Body of pancreas (tissue), 4 donors: ENCODE measurements around the gene MBD2. TPM values are rescaled to one million over a fixed set of nuclear protein-coding genes. Genes with fewer than 3 reads are reported as not detected.

Experiments
- ATAC-seq: fragments of 150-250 bp; one replicate; pipeline ENCODE4 v1.9.1; 2016
- DNase-seq, 4 donors: peaks; one replicate each; pipeline ENCODE4 v3.0.0-alpha.2; 2019
- H3K27ac ChIP-seq, 4 donors: fragments of 200-600 bp; sonication (generic); 1 replicate in 3 of 4; 2 replicates in 1 of 4; pipeline versions ENCODE4 v1.5.1 to v1.6.1; 2016 to 2019; ENCODE audit warnings: mild to moderate bottlenecking in 1 of 4, mixed read lengths in 1 of 4, moderate library complexity in 1 of 4
- H3K27me3 ChIP-seq, 2 donors: fragments of 200-600 bp; sonication (generic); one replicate each; pipeline ENCODE4 v1.6.0; 2016; ENCODE audit warnings: mild to moderate bottlenecking in 1 of 2
- H3K36me3 ChIP-seq, 2 donors: fragments of 200-600 bp; sonication (generic); replicated peaks in 1 of 2; 2 replicates each; pipeline ENCODE4 v1.5.1; 2016; ENCODE audit warnings: low read depth in 2 of 2; ENCODE audit not compliant: insufficient read depth in 1 of 2
- H3K4me1 ChIP-seq: fragments of 200-600 bp; sonication (generic); one replicate; pipeline ENCODE4 v1.6.0; 2016
- H3K4me3 ChIP-seq, 2 donors: fragments of 200-600 bp; sonication (generic); 1 replicate in 1 of 2; 2 replicates in 1 of 2; pipeline ENCODE4 v1.5.1; 2016 to 2019
- H3K9me3 ChIP-seq, 3 donors: fragments of 200-600 bp; sonication (generic); 1 replicate in 2 of 3; 2 replicates in 1 of 3; pipeline ENCODE4 v1.5.1; 2016
- POLR2A ChIP-seq, 3 donors: fragments of 450-650 bp; IDR thresholded peaks; one replicate each; pipeline ENCODE4 v1.6.1; 2016; ENCODE audit warnings: antibody characterized with exemption in 3 of 3, mild to moderate bottlenecking in 2 of 3
- WGBS, 2 donors: methylation state at CpG; one replicate each; pipeline ENCODE4 v1.1.5; 2017; 5-methylcytosine and 5-hydroxymethylcytosine counted together
- intact Hi-C: fragments of 100-400 bp; cut with DNase I; formaldehyde crosslinking; loops from one replicate; pipeline ENCODE4 v1.15.1; 2023
- total RNA-seq, 2 donors: library from RNA; depleted of rRNA; stranded (reverse); fragments of >200 nt; gene quantifications; one replicate each; pipeline ENCODE4 v1.1.0, GENCODE V29; 2016
- TF ChIP-seq, protein P1 (sequence below), 7 experiments: fragments of 450-650 bp in 4 of 7; fragments of 200-600 bp in 3 of 7; sonication (generic) in 3 of 7; IDR thresholded peaks; one replicate each; pipeline ENCODE4 v1.5.1; 2016 to 2019; ENCODE audit warnings: antibody characterized with exemption in 7 of 7

Gene MBD2, protein sequence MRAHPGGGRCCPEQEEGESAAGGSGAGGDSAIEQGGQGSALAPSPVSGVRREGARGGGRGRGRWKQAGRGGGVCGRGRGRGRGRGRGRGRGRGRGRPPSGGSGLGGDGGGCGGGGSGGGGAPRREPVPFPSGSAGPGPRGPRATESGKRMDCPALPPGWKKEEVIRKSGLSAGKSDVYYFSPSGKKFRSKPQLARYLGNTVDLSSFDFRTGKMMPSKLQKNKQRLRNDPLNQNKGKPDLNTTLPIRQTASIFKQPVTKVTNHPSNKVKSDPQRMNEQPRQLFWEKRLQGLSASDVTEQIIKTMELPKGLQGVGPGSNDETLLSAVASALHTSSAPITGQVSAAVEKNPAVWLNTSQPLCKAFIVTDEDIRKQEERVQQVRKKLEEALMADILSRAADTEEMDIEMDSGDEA
- 10 to 100 TPM; 26.4 to 29.1 TPM for total RNA-seq

DNA sequence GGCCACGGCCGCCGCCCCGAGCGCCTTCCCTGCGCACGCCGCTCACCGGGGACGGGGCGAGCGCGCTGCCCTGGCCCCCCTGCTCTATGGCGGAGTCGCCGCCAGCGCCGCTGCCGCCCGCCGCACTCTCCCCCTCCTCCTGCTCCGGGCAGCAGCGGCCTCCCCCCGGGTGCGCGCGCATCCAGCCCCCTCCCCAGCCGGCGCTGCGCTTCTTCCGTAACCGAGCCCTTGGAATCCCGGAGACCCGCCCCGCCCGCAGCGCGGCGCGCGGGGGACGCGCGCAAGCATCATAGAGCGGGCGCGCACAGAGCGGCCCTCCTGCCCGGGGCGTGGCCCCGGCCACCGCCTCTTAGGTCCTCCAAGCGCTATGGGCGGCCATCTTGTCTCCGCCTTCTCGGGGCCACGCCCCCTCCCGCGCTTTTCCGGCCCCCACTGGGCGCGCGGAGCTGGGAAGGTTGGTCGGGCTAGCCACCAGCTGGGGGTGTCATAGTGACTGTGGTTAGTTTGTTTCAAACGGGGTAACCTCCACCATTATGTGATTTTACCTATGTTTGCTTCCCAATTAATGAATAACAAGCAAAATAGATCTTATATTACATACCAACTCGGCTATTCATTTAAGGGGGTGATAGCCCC is at the start of gene MBD2:
Gene MBD2 (minus strand): TSS at position 291 of the 636 bp plus-strand sequence. CDS start 110 bp downstream, at position 181.
- peak; percentile 62 to 75 (median 72) for TF ChIP-seq POLR2A (IDR thresholded peaks at IDR 0.05)
- TF ChIP-seq, protein P1, sequence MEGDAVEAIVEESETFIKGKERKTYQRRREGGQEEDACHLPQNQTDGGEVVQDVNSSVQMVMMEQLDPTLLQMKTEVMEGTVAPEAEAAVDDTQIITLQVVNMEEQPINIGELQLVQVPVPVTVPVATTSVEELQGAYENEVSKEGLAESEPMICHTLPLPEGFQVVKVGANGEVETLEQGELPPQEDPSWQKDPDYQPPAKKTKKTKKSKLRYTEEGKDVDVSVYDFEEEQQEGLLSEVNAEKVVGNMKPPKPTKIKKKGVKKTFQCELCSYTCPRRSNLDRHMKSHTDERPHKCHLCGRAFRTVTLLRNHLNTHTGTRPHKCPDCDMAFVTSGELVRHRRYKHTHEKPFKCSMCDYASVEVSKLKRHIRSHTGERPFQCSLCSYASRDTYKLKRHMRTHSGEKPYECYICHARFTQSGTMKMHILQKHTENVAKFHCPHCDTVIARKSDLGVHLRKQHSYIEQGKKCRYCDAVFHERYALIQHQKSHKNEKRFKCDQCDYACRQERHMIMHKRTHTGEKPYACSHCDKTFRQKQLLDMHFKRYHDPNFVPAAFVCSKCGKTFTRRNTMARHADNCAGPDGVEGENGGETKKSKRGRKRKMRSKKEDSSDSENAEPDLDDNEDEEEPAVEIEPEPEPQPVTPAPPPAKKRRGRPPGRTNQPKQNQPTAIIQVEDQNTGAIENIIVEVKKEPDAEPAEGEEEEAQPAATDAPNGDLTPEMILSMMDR (IDR thresholded peaks at IDR 0.05), result peak in 4 of 7 experiments; percentile 27 to 46 (median 33)
- H3K9me3 ChIP-seq, result no peaks in the 10 kb centered on the region
- intact Hi-C loops, result no loop called here

DNA sequence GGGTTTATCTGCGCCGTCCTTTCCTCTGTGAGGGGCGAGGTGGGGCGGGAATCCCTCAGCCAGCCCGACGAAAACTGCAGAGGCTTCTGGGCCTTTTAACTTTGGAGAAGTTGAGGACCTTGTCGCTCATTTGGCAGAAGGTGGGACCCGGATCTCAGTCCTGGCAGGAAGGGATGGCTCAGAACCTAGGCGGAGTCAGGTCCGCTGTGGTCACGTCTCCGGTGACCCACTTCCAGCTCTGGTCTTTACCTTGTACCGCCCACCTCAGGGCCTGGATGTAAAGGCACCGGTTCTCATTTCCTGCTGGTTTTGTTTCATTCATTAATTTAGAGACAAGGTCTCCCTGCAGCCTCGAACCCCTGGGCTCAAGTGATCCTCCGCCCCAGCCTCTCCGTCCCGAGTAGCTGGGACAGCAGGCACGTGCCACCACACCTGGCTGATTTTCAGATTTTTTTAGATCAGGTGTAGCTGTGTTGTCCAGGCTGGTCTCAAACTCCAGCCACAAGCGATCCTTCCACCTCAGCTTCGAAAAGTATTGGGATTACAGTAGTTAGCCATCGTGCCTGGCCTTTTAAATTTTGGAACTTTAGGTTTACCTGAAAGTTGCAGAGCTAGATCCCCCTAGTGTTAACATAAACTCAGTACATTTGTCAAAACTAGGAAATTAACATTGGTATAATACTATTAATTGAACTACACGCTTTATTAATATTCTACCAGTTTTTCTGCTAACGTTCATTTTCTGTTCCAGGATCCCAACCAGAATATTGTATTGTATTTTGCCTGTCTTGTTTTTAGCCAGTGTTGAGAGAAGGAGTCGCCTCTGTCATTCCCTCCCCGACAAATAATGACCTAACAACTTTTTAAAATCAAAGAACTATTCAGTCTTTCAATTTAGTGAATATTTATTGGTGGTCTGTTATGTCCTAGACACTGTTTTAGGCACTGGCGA is 45.7 kb upstream of the MBD2 start:
- Histone ChIP-seq H3K9me3 (no peaks in the 10 kb centered on the region), H3K27ac (peak overlapping the region; percentile 68 to 91 (median 88)), H3K27me3 (no peaks in the 10 kb centered on the region), H3K4me3 (peak overlapping the region; percentile 27 to 78), H3K4me1 (peaks cover 14% of the 10 kb centered on the region), H3K36me3 (no peaks in the 10 kb centered on the region)
- intact Hi-C loops, result no loop called here
- WGBS, 2 donors, result 5 to 7% methylated on average over 21 to 27 of the region's 27 CpGs
- no peak for TF ChIP-seq POLR2A (IDR thresholded peaks at IDR 0.05)
- TF ChIP-seq, protein P1 (IDR thresholded peaks at IDR 0.05), result peak; percentile 27 to 72 (median 66)
- ATAC-seq (peak; percentile 40), DNase-seq (peak; percentile 47 to 63 (median 52))

More for the DNA sequence above, at the start of gene MBD2:
- DNase-seq (peak; percentile 96 to 97 (median 96)), ATAC-seq (peak; percentile 97)
- H3K27ac ChIP-seq, result peak within 1 kb of the TSS; percentile 85 to 90 (median 90)
- peaks cover 40% of the 10 kb centered on the region for H3K4me1 ChIP-seq
- peak within 1 kb of the TSS; percentile 59 to 72 for H3K4me3 ChIP-seq
- no peaks in the 10 kb centered on the region for H3K36me3 ChIP-seq
- 0 to 1% methylated on average over 28 to 44 of the region's 66 CpGs for WGBS, 2 donors
- H3K27me3 ChIP-seq, result no peaks in the 10 kb centered on the region

DNA sequence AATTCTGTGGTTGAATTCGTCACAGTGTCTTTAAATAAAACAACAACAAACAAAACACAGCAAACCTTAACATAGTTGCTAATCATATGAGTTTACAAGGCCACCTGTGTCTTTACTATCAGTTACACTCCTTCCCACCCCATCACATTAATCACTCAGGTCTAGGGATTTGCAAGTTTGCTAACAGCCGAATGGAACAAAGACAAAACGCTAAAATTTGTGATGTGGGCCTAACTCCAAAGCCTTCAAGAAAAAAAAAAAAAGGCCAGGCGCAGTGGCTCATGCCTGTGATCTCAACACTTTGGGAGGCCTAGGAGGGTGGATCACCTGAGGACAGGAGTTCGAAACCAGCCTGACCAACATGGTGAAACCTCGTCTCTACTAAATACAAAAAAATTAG is 44.3 kb upstream of the MBD2 start:
- peak overlapping the region; percentile 18 to 91 (median 88) for H3K27ac ChIP-seq
- DNase-seq (no peak), ATAC-seq (no peak)
- H3K36me3 ChIP-seq, result no peaks in the 10 kb centered on the region
- H3K4me3 ChIP-seq, result peak overlapping the region in 1 of 2 donors; percentile 78
- H3K9me3 ChIP-seq, result no peaks in the 10 kb centered on the region
- peaks cover 14% of the 10 kb centered on the region for H3K4me1 ChIP-seq
- TF ChIP-seq, protein P1 (IDR thresholded peaks at IDR 0.05), result no peak
- no peak for TF ChIP-seq POLR2A (IDR thresholded peaks at IDR 0.05)
- intact Hi-C loops, result no loop called here
- 33 to 40% methylated on average over 6 of the region's 6 CpGs for WGBS, 2 donors
- no peaks in the 10 kb centered on the region for H3K27me3 ChIP-seq

DNA sequence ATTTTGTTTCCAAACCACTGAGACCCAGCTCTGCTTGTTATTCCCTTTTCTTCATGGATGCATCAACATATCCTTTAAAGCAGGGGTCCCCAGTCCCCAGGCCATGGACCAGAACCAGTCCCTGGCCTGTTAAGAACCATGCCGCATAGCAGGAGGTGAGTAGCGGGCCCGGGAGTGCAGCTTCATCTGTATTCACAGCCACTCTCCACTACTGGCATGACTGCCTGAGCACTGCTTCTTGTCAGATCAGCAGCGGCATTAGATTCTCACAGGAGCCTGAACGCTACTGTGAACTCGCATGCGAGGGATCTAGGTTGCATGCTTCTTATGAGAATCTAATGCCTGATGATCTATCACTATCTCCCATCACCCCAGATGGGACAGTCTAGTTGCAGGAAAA is 43.2 kb upstream of the MBD2 start:
- 91 to 98% methylated on average over 7 of the region's 7 CpGs for WGBS, 2 donors
- Histone ChIP-seq H3K27me3 (no peaks in the 10 kb centered on the region), H3K4me1 (peaks cover 14% of the 10 kb centered on the region), H3K9me3 (no peaks in the 10 kb centered on the region), H3K4me3 (no peak overlapping the region), H3K36me3 (no peaks in the 10 kb centered on the region), H3K27ac (no peak overlapping the region)
- TF ChIP-seq POLR2A (IDR thresholded peaks at IDR 0.05), result no peak
- TF ChIP-seq, protein P1 (IDR thresholded peaks at IDR 0.05), result no peak
- ATAC-seq (no peak), DNase-seq (no peak)
- intact Hi-C loops, result no loop called here
